Measurements from ENCODE around the gene ZNF143. TPM values are rescaled to one million over a fixed set of nuclear protein-coding genes. Genes with fewer than 3 reads are reported as not detected.

Gene ZNF143
- total RNA-seq, 1 experiment from 2014 or later, result 35.8 TPM

DNA sequence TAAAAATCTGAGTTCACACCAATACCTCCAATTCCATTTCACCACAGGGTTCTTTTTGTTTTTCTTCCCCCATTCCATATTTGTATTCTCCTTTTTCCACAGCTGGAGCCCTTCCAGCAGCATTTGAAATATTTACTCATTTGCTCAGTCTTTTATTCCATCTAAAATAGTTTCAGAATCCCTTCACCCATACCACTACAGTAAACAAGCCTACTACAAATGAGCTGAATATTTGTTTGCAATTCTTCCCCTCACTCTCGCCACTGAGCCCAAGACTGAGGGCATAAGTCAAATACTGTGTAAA is 46.4 kb downstream of the ZNF143 start:
- H3K27me3 Mint-ChIP-seq (ENCODE audit: low read depth), result no peaks in the 10 kb centered on the region
- CTCF ChIA-PET, result interaction anchor here (0.5 to 3.0 kb wide), 44 partner anchors 9 to 710 kb away, joined by 3 to 50 read pairs (median 5); partner anchors contain the start of genes DENND5A, NRIP3, TMEM9B and WEE1
- H3K4me1 Mint-ChIP-seq, result peaks cover 26% of the 10 kb centered on the region
- DNase-seq (ENCODE audit: low spot score), result no peak
- POLR2A ChIA-PET, result interaction anchor here (1.2 to 2.4 kb wide), 4 partner anchors 46 to 242 kb away, joined by 4 to 11 read pairs (median 6); partner anchors contain the start of genes DENND5A, WEE1 and ZNF143
- H3K36me3 Mint-ChIP-seq, result peaks cover 38% of the 10 kb centered on the region
- peak overlapping the region; percentile 95 for H3K27ac Mint-ChIP-seq
- H3K9me3 Mint-ChIP-seq, result no peaks in the 10 kb centered on the region
- ATAC-seq, result peak; percentile 12
- peak overlapping the region; percentile 24; the same call in 1 of the 2 replicates for H3K4me3 Mint-ChIP-seq
- TF ChIP-seq, protein P1, sequence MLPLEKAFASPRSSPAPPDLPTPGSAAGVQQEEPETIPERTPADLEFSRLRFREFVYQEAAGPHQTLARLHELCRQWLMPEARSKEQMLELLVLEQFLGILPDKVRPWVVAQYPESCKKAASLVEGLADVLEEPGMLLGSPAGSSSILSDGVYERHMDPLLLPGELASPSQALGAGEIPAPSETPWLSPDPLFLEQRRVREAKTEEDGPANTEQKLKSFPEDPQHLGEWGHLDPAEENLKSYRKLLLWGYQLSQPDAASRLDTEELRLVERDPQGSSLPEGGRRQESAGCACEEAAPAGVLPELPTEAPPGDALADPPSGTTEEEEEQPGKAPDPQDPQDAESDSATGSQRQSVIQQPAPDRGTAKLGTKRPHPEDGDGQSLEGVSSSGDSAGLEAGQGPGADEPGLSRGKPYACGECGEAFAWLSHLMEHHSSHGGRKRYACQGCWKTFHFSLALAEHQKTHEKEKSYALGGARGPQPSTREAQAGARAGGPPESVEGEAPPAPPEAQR (CRISPR knock-in tag; IDR thresholded peaks at IDR 0.05), result no peak
- TF ChIP-seq, protein P2, sequence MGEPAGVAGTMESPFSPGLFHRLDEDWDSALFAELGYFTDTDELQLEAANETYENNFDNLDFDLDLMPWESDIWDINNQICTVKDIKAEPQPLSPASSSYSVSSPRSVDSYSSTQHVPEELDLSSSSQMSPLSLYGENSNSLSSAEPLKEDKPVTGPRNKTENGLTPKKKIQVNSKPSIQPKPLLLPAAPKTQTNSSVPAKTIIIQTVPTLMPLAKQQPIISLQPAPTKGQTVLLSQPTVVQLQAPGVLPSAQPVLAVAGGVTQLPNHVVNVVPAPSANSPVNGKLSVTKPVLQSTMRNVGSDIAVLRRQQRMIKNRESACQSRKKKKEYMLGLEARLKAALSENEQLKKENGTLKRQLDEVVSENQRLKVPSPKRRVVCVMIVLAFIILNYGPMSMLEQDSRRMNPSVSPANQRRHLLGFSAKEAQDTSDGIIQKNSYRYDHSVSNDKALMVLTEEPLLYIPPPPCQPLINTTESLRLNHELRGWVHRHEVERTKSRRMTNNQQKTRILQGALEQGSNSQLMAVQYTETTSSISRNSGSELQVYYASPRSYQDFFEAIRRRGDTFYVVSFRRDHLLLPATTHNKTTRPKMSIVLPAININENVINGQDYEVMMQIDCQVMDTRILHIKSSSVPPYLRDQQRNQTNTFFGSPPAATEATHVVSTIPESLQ (CRISPR knock-in tag; IDR thresholded peaks at IDR 0.05), result no peak
- TF ChIP-seq NFATC4 (CRISPR knock-in tag; IDR thresholded peaks at IDR 0.05), result no peak
- TF ChIP-seq, protein P3, sequence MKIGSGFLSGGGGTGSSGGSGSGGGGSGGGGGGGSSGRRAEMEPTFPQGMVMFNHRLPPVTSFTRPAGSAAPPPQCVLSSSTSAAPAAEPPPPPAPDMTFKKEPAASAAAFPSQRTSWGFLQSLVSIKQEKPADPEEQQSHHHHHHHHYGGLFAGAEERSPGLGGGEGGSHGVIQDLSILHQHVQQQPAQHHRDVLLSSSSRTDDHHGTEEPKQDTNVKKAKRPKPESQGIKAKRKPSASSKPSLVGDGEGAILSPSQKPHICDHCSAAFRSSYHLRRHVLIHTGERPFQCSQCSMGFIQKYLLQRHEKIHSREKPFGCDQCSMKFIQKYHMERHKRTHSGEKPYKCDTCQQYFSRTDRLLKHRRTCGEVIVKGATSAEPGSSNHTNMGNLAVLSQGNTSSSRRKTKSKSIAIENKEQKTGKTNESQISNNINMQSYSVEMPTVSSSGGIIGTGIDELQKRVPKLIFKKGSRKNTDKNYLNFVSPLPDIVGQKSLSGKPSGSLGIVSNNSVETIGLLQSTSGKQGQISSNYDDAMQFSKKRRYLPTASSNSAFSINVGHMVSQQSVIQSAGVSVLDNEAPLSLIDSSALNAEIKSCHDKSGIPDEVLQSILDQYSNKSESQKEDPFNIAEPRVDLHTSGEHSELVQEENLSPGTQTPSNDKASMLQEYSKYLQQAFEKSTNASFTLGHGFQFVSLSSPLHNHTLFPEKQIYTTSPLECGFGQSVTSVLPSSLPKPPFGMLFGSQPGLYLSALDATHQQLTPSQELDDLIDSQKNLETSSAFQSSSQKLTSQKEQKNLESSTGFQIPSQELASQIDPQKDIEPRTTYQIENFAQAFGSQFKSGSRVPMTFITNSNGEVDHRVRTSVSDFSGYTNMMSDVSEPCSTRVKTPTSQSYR (CRISPR knock-in tag; IDR thresholded peaks at IDR 0.05), result no peak
- TF ChIP-seq, protein P4, sequence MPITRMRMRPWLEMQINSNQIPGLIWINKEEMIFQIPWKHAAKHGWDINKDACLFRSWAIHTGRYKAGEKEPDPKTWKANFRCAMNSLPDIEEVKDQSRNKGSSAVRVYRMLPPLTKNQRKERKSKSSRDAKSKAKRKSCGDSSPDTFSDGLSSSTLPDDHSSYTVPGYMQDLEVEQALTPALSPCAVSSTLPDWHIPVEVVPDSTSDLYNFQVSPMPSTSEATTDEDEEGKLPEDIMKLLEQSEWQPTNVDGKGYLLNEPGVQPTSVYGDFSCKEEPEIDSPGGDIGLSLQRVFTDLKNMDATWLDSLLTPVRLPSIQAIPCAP (CRISPR knock-in tag; IDR thresholded peaks at IDR 0.05), result no peak
- no peak for TF ChIP-seq TEAD1 (CRISPR knock-in tag; IDR thresholded peaks at IDR 0.05)
- TF ChIP-seq, protein P5, sequence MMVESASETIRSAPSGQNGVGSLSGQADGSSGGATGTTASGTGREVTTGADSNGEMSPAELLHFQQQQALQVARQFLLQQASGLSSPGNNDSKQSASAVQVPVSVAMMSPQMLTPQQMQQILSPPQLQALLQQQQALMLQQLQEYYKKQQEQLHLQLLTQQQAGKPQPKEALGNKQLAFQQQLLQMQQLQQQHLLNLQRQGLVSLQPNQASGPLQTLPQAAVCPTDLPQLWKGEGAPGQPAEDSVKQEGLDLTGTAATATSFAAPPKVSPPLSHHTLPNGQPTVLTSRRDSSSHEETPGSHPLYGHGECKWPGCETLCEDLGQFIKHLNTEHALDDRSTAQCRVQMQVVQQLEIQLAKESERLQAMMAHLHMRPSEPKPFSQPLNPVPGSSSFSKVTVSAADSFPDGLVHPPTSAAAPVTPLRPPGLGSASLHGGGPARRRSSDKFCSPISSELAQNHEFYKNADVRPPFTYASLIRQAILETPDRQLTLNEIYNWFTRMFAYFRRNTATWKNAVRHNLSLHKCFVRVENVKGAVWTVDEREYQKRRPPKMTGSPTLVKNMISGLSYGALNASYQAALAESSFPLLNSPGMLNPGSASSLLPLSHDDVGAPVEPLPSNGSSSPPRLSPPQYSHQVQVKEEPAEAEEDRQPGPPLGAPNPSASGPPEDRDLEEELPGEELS (CRISPR knock-in tag; IDR thresholded peaks at IDR 0.05), result no peak
- TF ChIP-seq GRHL2 (CRISPR knock-in tag; IDR thresholded peaks at IDR 0.05; ENCODE audit: insufficient replicate concordance, severe bottlenecking), result no peak
- no peak for TF ChIP-seq JAZF1 (CRISPR knock-in tag; IDR thresholded peaks at IDR 0.05)
- TF ChIP-seq, protein P6, sequence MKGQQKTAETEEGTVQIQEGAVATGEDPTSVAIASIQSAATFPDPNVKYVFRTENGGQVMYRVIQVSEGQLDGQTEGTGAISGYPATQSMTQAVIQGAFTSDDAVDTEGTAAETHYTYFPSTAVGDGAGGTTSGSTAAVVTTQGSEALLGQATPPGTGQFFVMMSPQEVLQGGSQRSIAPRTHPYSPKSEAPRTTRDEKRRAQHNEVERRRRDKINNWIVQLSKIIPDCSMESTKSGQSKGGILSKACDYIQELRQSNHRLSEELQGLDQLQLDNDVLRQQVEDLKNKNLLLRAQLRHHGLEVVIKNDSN (CRISPR knock-in tag; IDR thresholded peaks at IDR 0.05), result no peak
- TF ChIP-seq TP53 (CRISPR knock-in tag; IDR thresholded peaks at IDR 0.05), result no peak
- TF ChIP-seq ZNF396 (CRISPR knock-in tag; IDR thresholded peaks at IDR 0.05; ENCODE audit: borderline replicate concordance), result no peak
- TF ChIP-seq ETV6 (CRISPR knock-in tag; IDR thresholded peaks at IDR 0.05), result no peak
- TF ChIP-seq, protein P7, sequence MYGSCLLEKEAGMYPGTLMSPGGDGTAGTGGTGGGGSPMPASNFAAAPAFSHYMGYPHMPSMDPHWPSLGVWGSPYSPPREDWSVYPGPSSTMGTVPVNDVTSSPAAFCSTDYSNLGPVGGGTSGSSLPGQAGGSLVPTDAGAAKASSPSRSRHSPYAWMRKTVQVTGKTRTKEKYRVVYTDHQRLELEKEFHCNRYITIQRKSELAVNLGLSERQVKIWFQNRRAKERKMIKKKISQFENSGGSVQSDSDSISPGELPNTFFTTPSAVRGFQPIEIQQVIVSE (CRISPR knock-in tag; IDR thresholded peaks at IDR 0.05; ENCODE audit: borderline replicate concordance), result no peak

DNA sequence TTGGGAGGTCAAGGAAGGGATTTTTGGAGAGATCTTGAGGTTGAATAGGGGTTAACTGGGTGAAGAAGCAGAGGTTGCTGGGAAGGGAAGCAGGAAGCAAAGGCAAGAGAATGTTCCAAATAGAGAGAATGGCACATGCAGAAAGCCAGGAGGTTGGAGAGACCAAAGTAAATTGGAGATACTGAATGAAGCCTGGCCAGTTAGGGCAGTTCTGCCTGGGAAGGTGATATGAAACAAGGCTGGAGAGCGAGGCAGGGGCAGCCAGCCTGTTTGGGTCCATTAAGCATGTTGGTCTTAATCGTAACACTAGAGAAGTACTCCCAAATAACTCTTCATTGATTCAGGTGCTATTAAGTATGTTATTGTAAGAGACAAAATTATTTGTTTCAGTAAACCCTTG is 48.2 kb downstream of the ZNF143 start:
- Mint-ChIP-seq H3K27ac (peak overlapping the region; percentile 29), H3K4me1 (peaks cover 26% of the 10 kb centered on the region), H3K36me3 (peaks cover 40% of the 10 kb centered on the region), H3K9me3 (no peaks in the 10 kb centered on the region), H3K4me3 (no peak overlapping the region), H3K27me3 (ENCODE audit: low read depth) (no peaks in the 10 kb centered on the region)
- DNase-seq (ENCODE audit: low spot score), result no peak
- POLR2A ChIA-PET, result no interaction called here
- CTCF ChIA-PET, result interaction anchor here (0.6 kb wide), 1 partner anchor 17 kb away, joined by 3 read pairs; no protein-coding TSS in a partner anchor
- ATAC-seq, result no peak
- TF ChIP-seq, protein P8, sequence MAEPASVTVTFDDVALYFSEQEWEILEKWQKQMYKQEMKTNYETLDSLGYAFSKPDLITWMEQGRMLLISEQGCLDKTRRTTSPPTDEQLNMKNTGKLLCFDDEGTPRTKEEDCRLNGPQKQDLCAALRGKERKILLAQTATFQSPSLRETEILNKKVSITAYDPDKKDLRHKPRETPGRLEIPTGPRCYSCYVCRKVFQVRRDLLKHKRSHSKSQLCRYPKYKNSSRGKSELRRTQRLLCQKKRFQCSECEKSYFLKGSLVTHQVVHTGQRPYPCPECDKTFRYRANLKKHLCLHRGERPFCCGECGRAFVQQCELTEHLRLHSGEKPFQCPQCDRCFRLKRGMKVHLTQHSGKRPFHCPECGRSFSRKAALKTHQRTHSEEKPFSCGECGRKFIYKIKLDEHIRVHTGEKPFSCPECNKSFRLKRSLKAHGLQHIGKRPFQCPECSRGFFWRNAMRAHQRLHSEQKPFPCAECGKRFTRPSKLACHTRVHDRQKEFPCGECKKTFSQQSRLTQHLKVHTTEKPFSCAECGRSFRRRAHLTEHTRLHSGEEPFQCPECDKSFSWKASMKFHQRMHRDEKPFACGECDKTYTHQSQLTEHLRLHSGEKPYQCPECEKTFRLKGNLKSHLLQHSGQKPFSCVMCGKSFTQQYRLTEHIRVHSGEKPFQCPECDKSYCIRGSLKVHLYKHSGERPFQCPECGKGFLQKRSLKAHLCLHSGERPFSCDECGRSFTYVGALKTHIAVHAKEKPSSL (CRISPR knock-in tag; conservative IDR thresholded peaks at IDR 0.05), result no peak
- TF ChIP-seq, protein P9, sequence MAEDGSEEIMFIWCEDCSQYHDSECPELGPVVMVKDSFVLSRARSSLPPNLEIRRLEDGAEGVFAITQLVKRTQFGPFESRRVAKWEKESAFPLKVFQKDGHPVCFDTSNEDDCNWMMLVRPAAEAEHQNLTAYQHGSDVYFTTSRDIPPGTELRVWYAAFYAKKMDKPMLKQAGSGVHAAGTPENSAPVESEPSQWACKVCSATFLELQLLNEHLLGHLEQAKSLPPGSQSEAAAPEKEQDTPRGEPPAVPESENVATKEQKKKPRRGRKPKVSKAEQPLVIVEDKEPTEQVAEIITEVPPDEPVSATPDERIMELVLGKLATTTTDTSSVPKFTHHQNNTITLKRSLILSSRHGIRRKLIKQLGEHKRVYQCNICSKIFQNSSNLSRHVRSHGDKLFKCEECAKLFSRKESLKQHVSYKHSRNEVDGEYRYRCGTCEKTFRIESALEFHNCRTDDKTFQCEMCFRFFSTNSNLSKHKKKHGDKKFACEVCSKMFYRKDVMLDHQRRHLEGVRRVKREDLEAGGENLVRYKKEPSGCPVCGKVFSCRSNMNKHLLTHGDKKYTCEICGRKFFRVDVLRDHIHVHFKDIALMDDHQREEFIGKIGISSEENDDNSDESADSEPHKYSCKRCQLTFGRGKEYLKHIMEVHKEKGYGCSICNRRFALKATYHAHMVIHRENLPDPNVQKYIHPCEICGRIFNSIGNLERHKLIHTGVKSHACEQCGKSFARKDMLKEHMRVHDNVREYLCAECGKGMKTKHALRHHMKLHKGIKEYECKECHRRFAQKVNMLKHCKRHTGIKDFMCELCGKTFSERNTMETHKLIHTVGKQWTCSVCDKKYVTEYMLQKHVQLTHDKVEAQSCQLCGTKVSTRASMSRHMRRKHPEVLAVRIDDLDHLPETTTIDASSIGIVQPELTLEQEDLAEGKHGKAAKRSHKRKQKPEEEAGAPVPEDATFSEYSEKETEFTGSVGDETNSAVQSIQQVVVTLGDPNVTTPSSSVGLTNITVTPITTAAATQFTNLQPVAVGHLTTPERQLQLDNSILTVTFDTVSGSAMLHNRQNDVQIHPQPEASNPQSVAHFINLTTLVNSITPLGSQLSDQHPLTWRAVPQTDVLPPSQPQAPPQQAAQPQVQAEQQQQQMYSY (CRISPR knock-in tag; IDR thresholded peaks at IDR 0.05), result no peak
- TF ChIP-seq TCF7 (CRISPR knock-in tag; IDR thresholded peaks at IDR 0.05; ENCODE audit: low read depth), result no peak

Measured in WTC11 (cell line).